Type B pancreatic cell (in vitro differentiated cells): ENCODE results near the gene WFIKKN2. TPM values are rescaled to one million over a fixed set of nuclear protein-coding genes. Genes with fewer than 3 reads are reported as not detected.
"Not testable (repeated sequence)": the region's sequence is repeated elsewhere in the genome, so short reads cannot be mapped to it uniquely, and the experiment has no call there.

Experiments
- DNase-seq: peaks from one replicate; pipeline ENCODE4 v3.0.0; 2021; ENCODE audit warnings: mixed read lengths; ENCODE audit not compliant: unreplicated experiment; ENCODE audit errors: extremely low spot score
- H3K27ac Mint-ChIP-seq: 2 replicates; pipeline ENCODE4 v1.8.0; 2021; ENCODE audit warnings: mild to moderate bottlenecking, mixed read lengths
- H3K27me3 Mint-ChIP-seq: 2 replicates; pipeline ENCODE4 v1.8.0; 2021; ENCODE audit warnings: mixed read lengths
- H3K36me3 Mint-ChIP-seq: 2 replicates; pipeline ENCODE4 v1.8.0; 2021; ENCODE audit warnings: mixed read lengths
- H3K4me1 Mint-ChIP-seq: one replicate; pipeline ENCODE4 v1.8.0; 2021; ENCODE audit warnings: mixed read lengths; ENCODE audit not compliant: unreplicated experiment
- H3K4me3 Mint-ChIP-seq: 2 replicates; pipeline ENCODE4 v1.8.0; 2021; ENCODE audit warnings: mild to moderate bottlenecking, mixed read lengths
- H3K9me3 Mint-ChIP-seq: 2 replicates; pipeline ENCODE4 v1.8.0; 2021; ENCODE audit warnings: mixed read lengths
- CTCF ChIP-seq: fragments of 200-600 bp; sonication (generic); conservative IDR thresholded peaks from 2 replicates; pipeline ENCODE4 v1.5.0; 2021; ENCODE audit warnings: antibody characterized with exemption, mild to moderate bottlenecking
- total RNA-seq: library from RNA; stranded (reverse); gene quantifications from 2 replicates; pipeline ENCODE4 v1.2.1, GENCODE V29; 2021; ENCODE audit warnings: low replicate concordance

Gene WFIKKN2
- total RNA-seq, 1 donor from 2014 or later = 1.7 TPM

GRCh38 chr17:50853781-50854180, 18.4 kb downstream of the WFIKKN2 start:
- no peaks in the 10 kb centered on the region for H3K36me3 Mint-ChIP-seq
- H3K9me3 Mint-ChIP-seq = no peaks in the 10 kb centered on the region
- H3K4me1 Mint-ChIP-seq = peaks cover 24% of the 10 kb centered on the region
- no peak overlapping the region for H3K4me3 Mint-ChIP-seq
- DNase-seq = peak; percentile 18
- peak overlapping the region; percentile 9 for H3K27ac Mint-ChIP-seq
- H3K27me3 Mint-ChIP-seq = peaks cover 8% of the 10 kb centered on the region
- TF ChIP-seq CTCF = no peak

- no peak overlapping the region for H3K27ac Mint-ChIP-seq
- no peaks in the 10 kb centered on the region for H3K36me3 Mint-ChIP-seq
Measured at GRCh38 chr17:50855708-50856330, 20.4 kb downstream of the WFIKKN2 start.

GRCh38 chr17:50856431-50856830, 21.0 kb downstream of the WFIKKN2 start:
- Mint-ChIP-seq H3K4me3 (no peak overlapping the region), H3K36me3 (peaks cover 2% of the 10 kb centered on the region), H3K27me3 (peaks cover 8% of the 10 kb centered on the region), H3K27ac (no peak overlapping the region), H3K9me3 (no peaks in the 10 kb centered on the region), H3K4me1 (peaks cover 20% of the 10 kb centered on the region)
- no peak for TF ChIP-seq CTCF
- no peak for DNase-seq

More at GRCh38 chr17:50855708-50856330, 20.4 kb downstream of the WFIKKN2 start:
- peaks cover 17% of the 10 kb centered on the region for H3K4me1 Mint-ChIP-seq
- H3K4me3 Mint-ChIP-seq = no peak overlapping the region
- peaks cover 8% of the 10 kb centered on the region for H3K27me3 Mint-ChIP-seq
- H3K9me3 Mint-ChIP-seq = no peaks in the 10 kb centered on the region
- no peak for DNase-seq
- TF ChIP-seq CTCF = no peak

- TF ChIP-seq CTCF = no peak
- H3K27ac Mint-ChIP-seq = no peak overlapping the region
Measured at GRCh38 chr17:50858486-50859225, 23.3 kb downstream of the WFIKKN2 start.

GRCh38 chr17:50859727-50860126, 24.3 kb downstream of the WFIKKN2 start:
- Mint-ChIP-seq H3K4me1 (peaks cover 29% of the 10 kb centered on the region), H3K36me3 (peaks cover 16% of the 10 kb centered on the region)
- not testable (repeated sequence) for H3K27me3 Mint-ChIP-seq, H3K27ac Mint-ChIP-seq, H3K4me3 Mint-ChIP-seq, H3K9me3 Mint-ChIP-seq
- peak; percentile 42 for DNase-seq

More at GRCh38 chr17:50858486-50859225, 23.3 kb downstream of the WFIKKN2 start:
- no peak overlapping the region for H3K4me3 Mint-ChIP-seq
- H3K9me3 Mint-ChIP-seq = no peaks in the 10 kb centered on the region
- peaks cover 16% of the 10 kb centered on the region for H3K36me3 Mint-ChIP-seq
- H3K27me3 Mint-ChIP-seq = peaks cover 8% of the 10 kb centered on the region
- H3K4me1 Mint-ChIP-seq = peaks cover 20% of the 10 kb centered on the region
- DNase-seq = no peak

- Mint-ChIP-seq H3K36me3 (peaks cover 20% of the 10 kb centered on the region), H3K27me3 (no peaks in the 10 kb centered on the region), H3K27ac (peak overlapping the region; percentile 9), H3K4me3 (no peak overlapping the region), H3K9me3 (no peaks in the 10 kb centered on the region), H3K4me1 (peaks cover 29% of the 10 kb centered on the region)
- DNase-seq = no peak
- no peak for TF ChIP-seq CTCF
Measured at GRCh38 chr17:50861334-50861676, 25.9 kb downstream of the WFIKKN2 start.
